ENCODE results near the gene HMG20B. TPM values are rescaled to one million over a fixed set of nuclear protein-coding genes. Genes with fewer than 3 reads are reported as not detected.

HMG20B gene
- total RNA-seq, 1 donor from 2014 or later, result 100 TPM

DNA sequence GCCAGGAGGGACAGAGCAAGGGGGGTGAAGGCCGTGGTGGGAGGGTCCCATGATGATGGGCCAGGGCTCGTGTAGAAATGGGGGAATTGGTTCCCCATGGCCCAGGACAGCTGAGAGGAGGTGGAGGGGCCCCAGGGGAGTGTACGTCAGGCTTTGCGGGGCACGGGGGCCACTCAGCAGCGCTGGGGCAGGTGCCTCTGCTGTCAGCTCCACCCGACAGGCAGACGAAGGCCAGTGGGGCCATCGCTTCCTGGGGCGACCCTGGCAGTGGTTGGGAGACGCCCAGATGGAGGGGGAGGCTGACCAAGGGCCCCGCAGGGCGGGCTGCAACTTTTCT lies 35.7 kb upstream of the HMG20B start:
- no peak for DNase-seq (ENCODE audit: low spot score)

DNA sequence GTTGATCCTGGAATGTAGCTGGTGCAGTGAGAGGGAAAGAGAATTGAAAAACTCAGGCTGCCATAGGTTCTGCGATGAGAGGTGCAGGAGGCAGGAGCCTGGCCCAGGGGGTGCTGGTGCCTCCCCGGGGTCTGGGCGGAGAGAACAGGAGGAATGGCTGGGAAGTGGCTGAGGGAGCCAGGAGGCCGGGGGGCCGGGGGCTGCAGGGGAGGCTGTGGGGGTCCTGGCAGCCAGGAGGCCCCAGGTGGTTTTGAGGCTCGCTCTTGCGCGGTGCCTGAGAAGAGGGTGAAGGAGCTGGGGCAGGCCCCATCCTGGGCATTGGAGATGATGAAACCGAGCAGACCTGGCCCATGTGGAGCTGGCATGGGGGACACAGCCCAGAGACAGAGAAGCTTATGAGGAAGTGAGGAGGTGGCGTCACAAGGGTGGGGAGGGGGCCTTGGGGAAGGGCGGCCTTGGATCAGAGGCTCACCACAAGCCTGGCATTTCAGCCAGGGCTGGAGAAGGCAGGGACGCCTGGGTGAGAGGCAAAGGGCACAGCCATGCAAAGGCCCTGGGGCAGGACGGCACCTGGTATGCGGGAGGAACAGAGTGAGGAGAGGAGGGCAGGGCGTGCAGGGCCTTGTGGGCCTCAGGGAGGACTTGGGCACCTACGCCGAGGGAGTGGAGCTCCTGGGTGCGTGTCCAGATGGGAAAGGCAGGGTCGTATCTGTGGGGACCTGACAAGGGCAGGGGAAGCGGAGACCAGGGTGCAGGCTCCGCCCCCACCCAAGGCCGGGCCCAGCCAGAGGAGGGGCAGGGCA lies 35.1 kb upstream of the HMG20B start:
- no peak for DNase-seq (ENCODE audit: low spot score)

DNA sequence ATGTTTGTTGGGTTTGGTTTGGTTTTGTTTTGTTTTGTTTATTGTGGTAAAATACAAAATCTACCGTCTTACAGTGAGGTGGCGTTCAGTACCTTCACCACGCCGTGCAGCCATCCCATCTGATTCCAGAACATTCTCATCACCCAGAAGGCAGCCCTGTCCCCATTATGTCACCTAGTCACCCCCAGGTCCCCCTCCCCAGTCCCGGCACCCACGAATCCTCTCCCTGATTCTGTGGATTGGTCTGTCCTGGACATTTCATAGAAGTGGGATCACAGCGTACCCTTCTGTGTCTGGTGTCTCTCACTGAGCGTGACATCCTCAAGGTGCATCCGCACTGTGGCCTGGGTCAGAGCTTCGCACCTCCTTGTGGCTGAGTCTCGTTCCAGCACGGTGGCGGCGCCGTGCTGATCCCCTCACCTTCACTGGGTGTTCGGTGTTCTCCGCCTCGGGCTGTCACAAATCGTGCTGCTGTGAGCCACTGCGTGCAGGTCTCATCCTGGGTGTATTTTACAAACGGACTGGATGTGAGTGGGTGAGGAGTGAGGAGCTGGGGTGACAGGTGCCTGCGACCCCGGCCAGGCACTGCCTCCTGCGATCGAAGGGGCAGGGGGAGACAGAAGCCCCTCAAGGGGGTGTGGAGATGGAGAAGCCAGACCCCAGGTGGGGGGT lies 34.4 kb upstream of the HMG20B start:
- no peak for DNase-seq (ENCODE audit: low spot score)

DNA sequence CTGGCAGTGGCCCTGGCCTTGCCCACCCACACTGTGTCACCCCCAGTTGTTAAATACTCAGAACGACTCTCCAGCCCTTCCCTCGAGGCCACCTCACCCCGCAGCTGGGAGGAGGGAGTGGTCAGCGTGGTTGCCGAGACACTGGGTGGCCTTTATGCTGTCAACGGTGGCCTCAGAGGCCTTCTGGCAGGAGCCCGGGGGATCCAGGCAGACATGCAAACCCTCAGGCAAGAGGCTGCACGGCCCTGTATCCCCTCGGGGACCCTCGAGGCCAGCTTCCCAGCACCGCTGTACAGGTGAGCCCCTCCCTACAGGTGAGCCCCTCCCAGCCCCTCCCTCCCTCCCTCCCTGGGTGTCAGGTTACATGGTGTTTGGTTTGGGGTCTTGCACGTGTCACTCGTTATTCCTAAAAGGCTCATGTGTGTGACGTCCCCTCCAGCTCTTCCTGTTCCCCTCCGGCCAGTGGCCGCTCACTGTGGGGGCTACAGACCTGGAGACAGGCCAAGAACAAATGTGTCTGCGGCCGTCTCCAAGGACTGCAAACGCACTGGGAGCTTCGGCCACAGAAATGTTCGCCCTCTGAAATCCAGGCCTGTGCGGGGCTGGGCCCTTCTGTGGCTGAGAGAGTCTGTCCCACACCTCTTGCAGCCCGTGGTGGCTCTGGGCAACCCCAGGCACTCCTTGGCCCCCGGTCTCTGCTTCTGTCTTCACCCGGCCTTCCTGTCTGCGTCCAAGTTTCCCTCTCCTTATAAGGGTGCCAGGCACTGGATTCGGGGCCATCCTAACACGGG lies 33.6 kb upstream of the HMG20B start, which contains the start of gene TEKTIP1:
TEKTIP1 (plus strand) TSS at position 210 of the 791 bp plus-strand sequence; CDS start at position 214, 4 bp downstream.
- DNase-seq (ENCODE audit: low spot score), result no peak

DNA sequence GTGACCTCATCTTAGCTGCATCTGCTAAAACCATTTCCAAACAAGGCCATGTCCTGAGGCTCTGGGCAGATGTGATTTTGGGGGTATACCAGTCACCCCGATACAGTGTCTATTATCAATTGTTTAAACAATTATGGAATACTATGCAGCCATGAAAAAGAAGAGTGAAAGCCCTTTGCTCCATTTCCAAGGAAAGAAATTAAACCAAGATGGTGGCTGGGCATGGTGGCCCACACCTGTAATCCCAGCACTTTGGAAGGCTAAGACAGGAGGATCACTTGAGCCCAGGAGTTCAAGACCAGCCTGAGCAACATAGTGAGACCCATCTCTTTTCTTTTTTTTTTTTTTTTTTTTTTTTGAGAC lies 33.0 kb upstream of the HMG20B start:
- DNase-seq (ENCODE audit: low spot score), result no peak

DNA sequence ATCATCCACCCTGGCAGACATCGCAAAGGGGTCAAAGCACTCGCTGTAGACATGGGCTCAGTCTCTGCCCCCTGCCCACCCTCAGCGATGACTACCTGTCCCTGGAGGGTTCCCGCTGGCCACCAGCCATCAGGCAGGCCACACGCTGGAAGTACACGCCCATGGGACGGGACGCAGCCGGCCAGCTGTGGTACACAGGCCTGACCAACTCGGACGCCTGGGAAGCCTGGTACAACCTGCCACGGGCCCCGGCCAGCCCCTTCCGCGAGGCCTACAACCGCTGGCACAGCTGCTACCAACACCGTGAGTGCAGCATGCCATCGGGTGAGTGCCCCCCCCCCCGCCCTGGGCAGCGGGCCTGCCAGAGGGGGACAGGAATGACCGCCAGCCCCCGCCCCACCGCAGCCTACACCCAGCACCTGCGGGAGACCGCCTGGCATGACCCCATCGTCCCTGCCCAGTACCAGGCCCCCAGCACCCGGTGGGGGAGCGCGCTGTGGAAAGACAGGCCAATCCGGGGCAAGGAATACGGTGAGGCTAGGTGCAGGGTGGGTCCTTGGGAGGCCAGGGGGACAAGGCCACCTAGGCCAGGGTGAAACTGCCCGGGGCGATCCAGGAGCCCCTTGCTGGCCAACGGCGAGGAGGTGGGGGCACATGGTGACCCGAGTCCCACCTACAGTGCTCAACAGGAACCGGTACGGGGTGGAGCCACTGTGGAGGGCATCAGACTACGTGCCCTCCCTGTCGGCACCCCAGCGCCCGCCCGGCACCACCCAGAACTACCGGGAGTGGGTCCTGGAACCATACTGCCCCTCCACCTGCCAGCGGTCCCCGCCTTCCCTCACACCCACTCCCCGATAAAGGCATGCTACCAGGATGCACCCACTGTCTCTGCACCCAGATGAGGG lies 29.3 kb upstream of the HMG20B start:
- peak; percentile 53 for DNase-seq (ENCODE audit: low spot score)

DNA sequence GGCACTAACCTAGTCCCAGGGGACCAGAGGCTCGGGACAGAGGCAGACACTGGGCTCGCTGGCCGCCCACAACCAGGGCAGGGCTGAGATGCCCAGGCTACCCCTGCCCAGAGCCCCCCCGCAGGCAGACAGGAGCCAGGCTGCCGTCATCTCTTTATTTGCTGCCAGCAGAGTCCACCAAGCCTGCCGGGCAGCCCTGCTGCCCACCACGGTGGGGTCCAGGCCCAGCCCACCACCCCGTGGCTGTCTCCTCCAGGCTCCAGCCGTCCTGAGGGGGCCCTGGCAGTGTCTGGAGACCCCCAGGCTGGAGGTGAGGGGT lies 28.7 kb upstream of the HMG20B start:
- DNase-seq (ENCODE audit: low spot score), result no peak

DNA sequence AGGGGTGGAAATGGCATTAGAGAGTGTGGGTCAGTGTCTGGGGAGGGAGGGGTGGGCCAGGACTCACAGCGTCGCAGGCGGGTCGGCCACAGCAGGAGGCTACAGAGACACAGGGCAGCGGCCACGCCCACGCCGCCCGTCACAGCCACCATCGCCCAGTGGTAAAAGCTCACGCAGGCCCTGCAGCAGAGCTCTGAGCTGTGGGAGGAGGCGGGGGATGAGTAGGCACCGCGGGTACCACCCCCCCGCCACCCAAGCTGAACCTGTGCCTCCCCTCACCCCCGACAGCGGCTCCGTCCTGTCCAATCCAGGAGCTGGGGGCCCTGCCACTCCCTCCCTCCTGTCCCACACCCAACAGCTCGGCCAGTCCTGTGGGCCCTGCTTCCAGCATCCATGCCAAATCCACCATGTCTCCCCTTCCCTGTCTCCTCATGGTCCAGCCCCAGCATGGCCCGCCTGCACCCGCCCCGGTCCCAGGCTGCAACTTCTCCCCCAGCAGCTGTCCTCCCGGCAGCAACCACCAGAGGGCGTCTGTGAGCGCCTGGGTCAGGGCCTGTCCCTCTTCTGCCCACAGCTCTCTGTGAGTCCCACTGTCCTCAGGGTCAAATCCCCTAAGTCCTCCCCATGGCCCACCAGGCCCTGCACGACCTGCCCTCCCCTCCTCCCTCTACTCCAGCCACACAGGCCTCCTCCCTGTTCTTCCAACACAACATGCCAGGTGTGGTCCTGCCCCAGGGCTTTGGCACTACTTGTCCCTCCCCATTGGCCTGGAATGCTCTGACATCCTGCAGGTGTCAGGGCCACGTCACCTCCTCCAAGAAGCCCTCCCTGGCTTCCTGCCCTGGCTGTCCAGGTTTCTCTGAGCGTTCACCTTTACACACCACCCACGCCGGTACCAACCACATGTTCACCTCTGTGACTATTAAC lies 27.7 kb upstream of the HMG20B start:
- DNase-seq (ENCODE audit: low spot score), result peak; percentile 57

DNA sequence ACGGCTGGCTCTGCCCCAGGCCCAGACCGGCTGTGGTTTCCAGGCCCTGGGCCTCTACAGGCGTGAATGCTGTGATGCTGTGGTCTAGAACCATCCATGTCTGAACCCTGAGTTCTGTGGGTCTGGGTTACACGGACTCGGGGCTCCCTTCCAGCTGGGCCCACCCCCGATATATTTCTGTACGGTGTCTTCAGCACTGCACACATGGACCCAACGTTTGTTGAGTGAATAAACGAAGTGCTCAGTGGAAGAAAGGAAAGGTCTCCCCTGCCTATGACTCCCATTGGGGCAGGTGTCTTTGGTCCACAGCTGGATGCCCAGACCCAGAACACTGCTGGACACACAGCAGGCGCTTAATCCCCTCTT lies 27.1 kb upstream of the HMG20B start:
- no peak for DNase-seq (ENCODE audit: low spot score)

DNA sequence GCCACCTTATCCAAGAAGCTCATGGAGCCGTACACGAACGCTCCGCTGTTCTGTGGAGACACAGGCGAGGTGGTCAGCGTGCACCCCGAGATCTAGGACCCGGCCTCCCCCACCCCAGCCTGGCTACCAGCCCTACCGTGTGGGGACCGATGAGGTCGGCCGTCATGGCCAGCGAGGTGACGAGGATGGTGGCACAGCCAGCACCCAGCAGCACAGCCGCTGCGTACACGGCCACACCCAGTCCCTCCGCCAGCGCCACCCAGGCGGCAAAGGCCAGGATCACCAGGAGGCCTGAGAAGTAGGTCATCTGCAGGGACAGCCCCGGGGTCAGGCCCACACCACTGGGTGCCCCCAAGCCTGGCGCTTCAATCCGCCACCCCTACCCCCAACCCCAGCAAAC lies 26.6 kb upstream of the HMG20B start:
- no peak for DNase-seq (ENCODE audit: low spot score)

DNA sequence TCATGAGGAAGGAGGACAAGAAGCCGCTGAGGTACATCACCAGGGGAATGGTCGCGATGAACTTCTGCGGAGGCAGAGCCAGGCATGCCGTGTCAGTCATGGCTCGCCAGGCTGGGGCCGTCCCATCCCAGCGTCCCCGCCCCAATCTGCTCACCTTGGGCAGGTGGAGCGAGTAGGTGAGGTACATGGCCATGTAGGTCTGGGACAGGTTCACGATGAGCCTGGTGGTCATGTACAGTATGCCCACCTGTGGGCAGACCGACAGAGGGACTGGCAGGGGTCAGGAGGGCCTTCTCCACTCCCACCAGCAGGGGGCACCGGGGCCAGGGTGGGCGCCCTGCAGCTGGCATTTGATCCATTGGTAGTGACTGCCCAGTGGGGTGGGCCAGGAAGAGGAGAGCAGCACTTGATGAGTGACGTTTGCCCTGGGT lies 25.4 kb upstream of the HMG20B start:
- no peak for DNase-seq (ENCODE audit: low spot score)

DNA sequence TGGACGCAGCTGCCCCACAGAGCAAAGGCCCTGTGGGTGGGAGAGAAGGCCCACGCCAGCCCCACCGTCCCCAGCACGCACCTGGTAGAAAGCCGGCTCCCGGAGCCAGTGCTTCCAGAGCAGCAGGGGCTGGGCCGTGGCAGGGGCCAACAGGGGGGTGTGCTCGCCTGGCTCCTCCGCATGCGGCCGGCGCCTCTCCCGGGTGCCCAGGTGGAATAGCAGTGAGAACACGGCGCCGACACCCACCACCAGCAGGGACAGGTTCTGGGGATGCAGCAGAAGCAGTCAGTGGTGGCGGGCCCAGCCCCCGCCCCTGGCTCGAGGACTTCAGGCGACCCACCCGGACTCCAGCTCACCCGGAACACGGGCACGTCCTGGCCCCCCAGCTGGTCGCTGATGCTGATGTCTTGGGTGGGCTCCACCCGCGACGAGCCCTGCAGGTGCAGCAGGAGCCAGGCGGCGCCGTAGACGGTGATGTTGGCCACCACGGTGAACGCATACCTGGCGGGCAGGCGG lies 24.9 kb upstream of the HMG20B start:
- DNase-seq (ENCODE audit: low spot score), result no peak

DNA sequence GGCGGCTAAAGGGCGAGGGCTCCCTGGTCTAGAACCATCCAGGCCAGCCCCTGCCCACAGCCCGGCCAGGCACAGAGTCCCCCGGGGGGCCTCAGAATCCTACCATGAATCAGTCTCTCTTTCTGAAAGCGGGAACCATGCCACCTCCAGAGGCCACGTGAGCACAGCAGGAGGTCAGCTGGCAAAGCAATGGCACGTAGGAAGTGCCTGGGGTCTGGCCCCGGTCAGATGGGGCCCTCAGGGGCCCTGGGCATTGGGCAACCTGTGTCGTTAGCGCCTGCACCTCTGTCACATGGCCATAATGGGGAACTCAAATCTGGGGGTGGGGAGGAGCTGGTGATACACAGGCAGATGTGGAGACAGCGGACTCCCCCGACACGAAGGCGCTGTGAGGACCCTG lies 24.1 kb upstream of the HMG20B start:
- DNase-seq (ENCODE audit: low spot score), result no peak

DNA sequence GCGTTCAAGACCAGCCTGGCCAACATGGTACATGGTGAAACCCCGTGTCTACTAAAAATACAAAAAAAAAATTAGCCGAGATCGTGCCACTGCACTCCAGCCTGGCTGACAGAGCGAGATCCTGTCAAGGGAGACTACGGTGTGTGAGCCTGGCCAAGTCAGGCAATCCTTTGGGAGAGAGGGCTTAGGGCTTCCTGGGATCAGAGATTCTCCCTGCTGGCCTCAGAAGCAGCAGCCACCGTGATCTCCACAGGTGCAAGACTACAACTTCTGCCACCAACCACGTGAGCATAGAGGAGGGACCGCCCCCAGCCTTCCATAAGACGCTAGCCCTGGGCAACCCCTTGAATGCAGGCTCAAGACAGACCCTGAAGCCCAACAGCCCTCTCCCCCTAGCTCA lies 22.9 kb upstream of the HMG20B start:
- DNase-seq (ENCODE audit: low spot score), result no peak

DNA sequence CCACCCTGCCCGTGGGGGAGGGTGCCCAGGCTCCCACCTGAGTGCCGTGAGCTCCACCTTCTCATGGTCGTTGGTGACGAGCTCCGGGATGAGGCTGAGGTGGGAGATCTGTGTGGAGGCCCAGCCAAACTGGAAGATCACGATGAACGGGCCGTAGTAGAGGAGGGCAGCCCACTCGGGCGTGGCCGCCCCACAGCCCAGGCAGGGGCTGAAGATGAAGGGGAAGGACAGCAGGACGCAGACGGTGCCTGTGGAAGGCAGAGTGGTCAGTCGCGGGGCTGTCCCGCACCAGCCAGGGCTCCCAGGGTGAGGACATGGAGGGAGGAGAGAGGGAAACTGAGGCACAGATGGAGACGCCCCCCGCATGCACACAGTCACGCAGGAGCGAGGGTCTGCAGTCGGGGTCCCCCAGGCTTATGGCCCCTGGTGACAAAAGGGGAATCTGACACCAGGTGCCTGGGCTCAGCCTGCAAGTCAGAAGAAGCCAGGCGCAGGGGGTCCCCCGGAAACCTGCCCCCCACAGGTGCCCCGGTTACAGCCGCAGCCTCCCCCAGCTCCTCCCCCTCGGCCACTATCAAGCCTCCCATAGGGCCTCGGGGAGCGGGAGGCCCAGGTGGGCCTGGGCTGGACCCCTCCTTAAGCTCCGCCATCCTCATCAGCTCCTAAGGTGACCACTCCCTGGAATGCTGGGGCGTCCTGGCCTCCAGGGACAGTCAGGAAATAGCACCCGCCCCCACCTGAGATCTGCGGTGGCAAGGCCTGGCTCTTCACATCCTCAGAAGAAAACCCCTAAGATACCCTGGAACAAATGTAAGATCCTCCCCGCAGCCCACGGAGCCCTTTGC lies 21.6 kb upstream of the HMG20B start:
- DNase-seq (ENCODE audit: low spot score), result no peak

DNA sequence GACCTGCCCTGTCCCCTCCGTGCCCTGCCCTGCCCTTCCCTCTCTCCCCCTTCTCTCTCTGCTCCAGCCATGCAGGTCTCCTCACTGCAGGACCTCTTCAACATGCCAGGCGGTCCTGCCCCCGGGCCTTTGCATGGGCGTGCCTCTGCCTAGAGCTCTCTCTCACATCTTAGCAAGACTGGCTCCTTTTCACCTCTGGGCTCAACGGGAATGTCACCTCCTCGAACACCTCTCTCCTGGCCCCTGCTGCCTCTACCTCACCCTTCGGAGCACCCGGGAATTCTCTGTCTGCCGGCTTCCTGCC lies 21.0 kb upstream of the HMG20B start:
- no peak for DNase-seq (ENCODE audit: low spot score)

DNA sequence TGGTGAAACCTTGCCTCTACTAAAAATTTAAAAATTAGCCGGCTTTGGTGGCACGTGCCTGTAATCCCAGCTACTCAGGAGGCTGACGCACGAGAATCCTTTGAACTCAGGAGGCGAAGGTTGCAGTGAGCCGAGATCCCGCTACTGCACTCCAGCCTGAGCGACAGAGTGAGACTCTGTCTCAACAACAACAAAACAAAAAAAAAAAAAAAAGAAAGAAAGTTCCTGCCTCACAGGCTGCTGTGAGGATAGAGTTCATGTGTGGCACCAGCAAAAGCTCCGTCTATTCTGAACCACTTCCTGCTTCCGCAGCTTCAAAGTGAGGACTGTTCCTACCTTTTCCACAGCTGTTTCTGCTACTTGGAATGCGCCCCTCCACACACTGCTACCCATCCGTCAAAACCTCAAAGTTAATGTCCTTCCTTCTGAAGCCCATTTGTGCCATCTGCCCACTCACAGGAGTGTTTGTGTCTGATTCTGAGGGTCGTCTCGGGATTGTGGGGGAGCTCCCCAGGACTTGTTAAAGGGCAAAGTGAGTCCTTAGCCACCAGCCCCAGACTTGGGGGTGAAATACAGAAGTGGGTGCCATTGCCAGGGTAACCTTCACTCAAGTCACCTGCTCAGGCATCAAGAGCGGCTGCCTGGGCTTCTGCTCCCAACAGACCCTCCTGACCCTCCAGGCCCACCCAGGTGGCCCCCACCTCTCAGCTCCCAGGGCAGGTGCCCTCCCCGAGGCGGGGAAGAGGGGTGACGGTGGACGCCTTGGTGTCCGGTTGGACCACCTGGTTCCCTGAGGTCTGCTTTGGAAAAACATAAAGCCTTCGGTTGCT lies 18.3 kb upstream of the HMG20B start:
- no peak for DNase-seq (ENCODE audit: low spot score)

DNA sequence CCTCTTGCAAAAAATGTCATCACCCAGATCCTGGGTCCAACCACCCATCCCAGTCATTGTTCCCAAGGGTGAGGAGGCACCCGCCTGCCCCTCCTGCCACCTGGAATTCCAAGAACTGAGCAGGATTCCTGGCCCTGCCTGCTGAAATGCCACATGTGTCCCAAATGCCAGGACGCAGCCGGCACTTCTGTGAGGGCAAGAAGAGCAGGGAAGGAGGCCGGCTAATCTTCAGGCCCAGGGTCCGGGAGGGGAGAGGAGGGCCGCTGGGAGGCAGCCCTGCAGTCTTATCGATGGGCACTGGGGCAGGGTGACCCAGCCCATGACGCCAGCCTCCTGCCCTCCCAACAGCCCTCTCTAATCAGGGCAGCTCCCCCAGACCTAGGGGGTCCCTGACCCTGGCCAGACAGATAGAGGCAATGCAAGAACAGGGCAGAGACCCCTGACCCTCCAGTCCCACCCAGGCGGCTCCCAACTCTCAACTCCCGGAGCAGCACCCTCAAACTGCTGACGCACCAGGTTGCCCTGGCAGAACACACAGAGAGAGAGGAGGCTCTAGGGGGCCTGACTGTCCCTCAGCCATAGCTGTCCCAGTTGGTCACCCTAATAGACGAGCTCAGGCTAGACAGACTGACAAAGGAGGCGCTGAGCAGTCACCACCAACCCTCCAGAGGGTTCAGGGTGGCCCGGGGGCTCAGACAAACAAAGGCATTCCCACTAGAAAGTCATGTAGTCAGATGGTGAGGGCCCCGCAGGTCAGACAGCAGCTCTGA lies 16.9 kb upstream of the HMG20B start:
- DNase-seq (ENCODE audit: low spot score), result no peak

Measured in mucosa of gallbladder (tissue), 1 donor.